HepG2 (cell line): ENCODE data around the gene ZNF444. TPM values are rescaled to one million over a fixed set of nuclear protein-coding genes. Genes with fewer than 3 reads are reported as not detected.

ENCODE experiments used
- ARID4A ChIP-seq: sonication (generic); formaldehyde crosslinking; IDR thresholded peaks from 2 replicates; pipeline ENCODE4 v1.5.0; 2020; ENCODE audit warnings: mild to moderate bottlenecking, missing genetic modification reagents, borderline replicate concordance
- ATF6 ChIP-seq: sonication (generic); formaldehyde crosslinking; conservative IDR thresholded peaks from 2 replicates; pipeline ENCODE4 v1.4.0; 2020; ENCODE audit warnings: missing genetic modification reagents
- BHLHE40 ChIP-seq: IDR thresholded peaks from 2 replicates; pipeline ENCODE4 v1.6.1; 2011; ENCODE audit warnings: low read length, improper control_type of control experiment
- CENPBD1 ChIP-seq: sonication (generic); formaldehyde crosslinking; IDR thresholded peaks from 2 replicates; pipeline ENCODE4 v1.8.0; 2022; ENCODE audit warnings: missing genetic modification reagents, low read depth, mild to moderate bottlenecking, borderline replicate concordance
- GATAD1 ChIP-seq: IDR thresholded peaks from 2 replicates; pipeline ENCODE4 v1.6.1; 2016; ENCODE audit warnings: missing genetic modification reagents, missing compliant biosample characterization
- HCFC1 ChIP-seq: fragments of 150-350 bp; IDR thresholded peaks from 2 replicates; pipeline ENCODE4 v1.6.1; 2014; ENCODE audit warnings: low read depth, low read length
- HINFP ChIP-seq: sonication (generic); formaldehyde crosslinking; IDR thresholded peaks from 2 replicates; pipeline ENCODE4 v1.4.0; 2020; ENCODE audit warnings: low read depth, mild to moderate bottlenecking, missing genetic modification reagents
- HIVEP1 ChIP-seq: sonication (generic); formaldehyde crosslinking; IDR thresholded peaks from 2 replicates; pipeline ENCODE4 v1.4.0; 2020; ENCODE audit warnings: mild to moderate bottlenecking, missing genetic modification reagents
- KDM1A ChIP-seq: IDR thresholded peaks from 2 replicates; pipeline ENCODE4 v1.6.1; 2016; ENCODE audit warnings: missing compliant biosample characterization
- MXD1 ChIP-seq: sonication (generic); formaldehyde crosslinking; IDR thresholded peaks from 2 replicates; pipeline ENCODE4 v1.4.0; 2020; ENCODE audit warnings: mild to moderate bottlenecking, missing genetic modification reagents
- MYNN ChIP-seq: sonication (generic); formaldehyde crosslinking; IDR thresholded peaks from 2 replicates; pipeline ENCODE4 v1.4.0; 2020; ENCODE audit warnings: mild to moderate bottlenecking, low read depth, missing genetic modification reagents
- RBM39 ChIP-seq: fragments of 200-400 bp; formaldehyde crosslinking; IDR thresholded peaks from one replicate; pipeline ENCODE4 v1.6.1; 2018; ENCODE audit warnings: antibody characterized with exemption, mild to moderate bottlenecking, low read depth, low read length; ENCODE audit not compliant: poor library complexity, severe bottlenecking
- XBP1 ChIP-seq: sonication (generic); formaldehyde crosslinking; IDR thresholded peaks from 2 replicates; pipeline ENCODE4 v1.5.0; 2020; ENCODE audit warnings: missing genetic modification reagents
- ZNF121 ChIP-seq: sonication (generic); formaldehyde crosslinking; IDR thresholded peaks from 2 replicates; pipeline ENCODE4 v1.5.0; 2020; ENCODE audit warnings: mild to moderate bottlenecking, missing genetic modification reagents
- ZNF451 ChIP-seq: sonication (generic); formaldehyde crosslinking; IDR thresholded peaks from 2 replicates; pipeline ENCODE4 v1.5.0; 2020; ENCODE audit warnings: mild to moderate bottlenecking, missing genetic modification reagents
- ZNF703 ChIP-seq: sonication (generic); formaldehyde crosslinking; IDR thresholded peaks from 2 replicates; pipeline ENCODE4 v1.5.1; 2020; ENCODE audit warnings: missing genetic modification reagents, mild to moderate bottlenecking, moderate library complexity, borderline replicate concordance
- ZNF781 ChIP-seq: sonication (generic); formaldehyde crosslinking; IDR thresholded peaks from 2 replicates; pipeline ENCODE4 v1.5.1; 2020; ENCODE audit warnings: borderline replicate concordance, mild to moderate bottlenecking, missing genetic modification reagents; ENCODE audit errors: not compliant biosample characterization
- polyA plus RNA-seq, 8 experiments: library from polyadenylated mRNA; depleted of rRNA in 3 of 8; stranded (reverse) in 7 of 8; unstranded in 1 of 8; fragments of >200 nt; fragmentation: Illumina TruSeq in 4 of 8; extraction: Trizol in 4 of 8; gene quantifications; 2 replicates each; pipeline versions ENCODE4 v1.2.1 to v1.2.3, GENCODE V29; 2011 to 2016; ENCODE audit warnings: low read depth in 4 of 8, missing spikeins in 1 of 8, mixed read lengths in 1 of 8; ENCODE audit not compliant: insufficient read depth in 1 of 8
- total RNA-seq, 5 experiments: library from RNA; depleted of rRNA; stranded (reverse); fragments of >200 nt; fragmentation: Illumina TruSeq; extraction: Trizol; gene quantifications; 2 replicates each; pipeline ENCODE4 v1.2.3, GENCODE V29; 2016; ENCODE audit warnings: low read depth in 1 of 5

ZNF444 gene
- total and polyA plus RNA-seq, 2 of the 13 experiments (the other 11 are each of a cell fraction or from before 2014, with no cell fraction given) = 27.4 to 30.3 TPM

- TF ChIP-seq BHLHE40 = no peak
- TF ChIP-seq GATAD1 = no peak
- no peak for TF ChIP-seq CENPBD1 (CRISPR knock-in tag)
- TF ChIP-seq ARID4A (CRISPR knock-in tag) = peak; percentile 16; the same call in 1 of the 2 replicates
- TF ChIP-seq ATF6 = no peak
- no peak for TF ChIP-seq ZNF451
- TF ChIP-seq XBP1 (CRISPR knock-in tag) = no peak
- TF ChIP-seq ZNF121 (CRISPR knock-in tag) = no peak
- no peak for TF ChIP-seq ZNF703 (CRISPR knock-in tag)
- no peak for TF ChIP-seq MYNN (CRISPR knock-in tag)
- TF ChIP-seq HIVEP1 (CRISPR knock-in tag) = no peak
- TF ChIP-seq RBM39 = no peak
- no peak for TF ChIP-seq ZNF781 (CRISPR knock-in tag)
- no peak for TF ChIP-seq KDM1A (CRISPR knock-in tag)
- 0 out of 2 replicates have a peak, but pooled peaks have one; percentile 47 for TF ChIP-seq HINFP (CRISPR knock-in tag)
- no peak for TF ChIP-seq MXD1 (CRISPR knock-in tag)
- no peak for TF ChIP-seq HCFC1
These were observed 22.2 kb upstream of the ZNF444 start (continued) for GRCh38 chr19:56118666-56119581.
